Neural progenitor cell (in vitro differentiated cells): ENCODE results near the gene DPP7. TPM values are rescaled to one million over a fixed set of nuclear protein-coding genes. Genes with fewer than 3 reads are reported as not detected.

Experiments used
- DNase-seq: peaks from one replicate; pipeline ENCODE4 v3.0.0-alpha.2; 2016; ENCODE audit warnings: low spot score
- H2AFZ ChIP-seq: fragments of 200-600 bp; sonication (generic); replicated peaks from 2 replicates; pipeline ENCODE4 v1.6.1; 2016; ENCODE audit warnings: antibody characterized with exemption
- H3F3A ChIP-seq: fragments of 200-600 bp; sonication (generic); 2 replicates; pipeline ENCODE4 v1.6.1; 2016; ENCODE audit warnings: antibody characterized with exemption, low read depth
- H3K27ac ChIP-seq: fragments of 200-600 bp; sonication (generic); 2 replicates; pipeline ENCODE4 v1.5.1; 2016; ENCODE audit warnings: mild to moderate bottlenecking
- H3K27me3 ChIP-seq: fragments of 200-600 bp; sonication (generic); 2 replicates; pipeline ENCODE4 v1.6.1; 2016; ENCODE audit warnings: mild to moderate bottlenecking, moderate library complexity
- H3K36me3 ChIP-seq: fragments of 200-600 bp; sonication (generic); 2 replicates; pipeline ENCODE4 v1.5.1; 2016
- H3K4me1 ChIP-seq: fragments of 200-600 bp; sonication (generic); 2 replicates; pipeline ENCODE4 v1.6.1; 2016; ENCODE audit warnings: mixed run types
- H3K4me2 ChIP-seq: fragments of 200-600 bp; sonication (generic); 2 replicates; pipeline ENCODE4 v1.6.1; 2016
- H3K4me3 ChIP-seq: fragments of 200-600 bp; sonication (generic); 2 replicates; pipeline ENCODE4 v1.5.1; 2016
- H3K79me2 ChIP-seq: fragments of 200-600 bp; sonication (generic); 2 replicates; pipeline ENCODE4 v1.6.1; 2016; ENCODE audit warnings: low read depth
- H3K9ac ChIP-seq: fragments of 200-600 bp; sonication (generic); 2 replicates; pipeline ENCODE4 v1.6.1; 2016
- H3K9me3 ChIP-seq: fragments of 200-600 bp; sonication (generic); 2 replicates; pipeline ENCODE4 v1.5.1; 2016; ENCODE audit warnings: low read depth
- H4K20me1 ChIP-seq: fragments of 200-600 bp; sonication (generic); 2 replicates; pipeline ENCODE4 v1.6.1; 2016; ENCODE audit warnings: low read depth
- H3K27ac Mint-ChIP-seq: 3 replicates; pipeline ENCODE4 v1.8.0; 2021; ENCODE audit warnings: mixed read lengths
- H3K27me3 Mint-ChIP-seq: 2 replicates; pipeline ENCODE4 v1.8.0; 2022; ENCODE audit warnings: low read depth, mild to moderate bottlenecking, inconsistent platforms, moderate library complexity, mixed read lengths; ENCODE audit not compliant: insufficient read depth
- H3K36me3 Mint-ChIP-seq: 3 replicates; pipeline ENCODE4 v1.8.0; 2021; ENCODE audit warnings: mixed read lengths
- H3K4me1 Mint-ChIP-seq: 3 replicates; pipeline ENCODE4 v1.8.0; 2021; ENCODE audit warnings: mixed read lengths
- H3K4me3 Mint-ChIP-seq: 3 replicates; pipeline ENCODE4 v1.8.0; 2021; ENCODE audit warnings: mild to moderate bottlenecking, moderate library complexity, mixed read lengths
- H3K9me3 Mint-ChIP-seq: 3 replicates; pipeline ENCODE4 v1.8.0; 2020; ENCODE audit warnings: mixed read lengths
- EZH2 ChIP-seq: fragments of 200-600 bp; sonication (generic); IDR thresholded peaks from 2 replicates; pipeline ENCODE4 v1.6.1; 2017; ENCODE audit warnings: antibody characterized with exemption, mild to moderate bottlenecking, moderate library complexity
- EZH2phosphoT487 ChIP-seq: fragments of 200-600 bp; sonication (generic); IDR thresholded peaks from 2 replicates; pipeline ENCODE4 v1.6.1; 2017; ENCODE audit warnings: antibody characterized with exemption
- total RNA-seq: library from RNA; depleted of rRNA; stranded (reverse); fragments of >200 nt; gene quantifications from 2 replicates; pipeline ENCODE4 v1.2.3, GENCODE V29; 2015; ENCODE audit warnings: low replicate concordance
- TF ChIP-seq, protein P1 (sequence below): fragments of 200-600 bp; sonication (generic); IDR thresholded peaks from 2 replicates; pipeline ENCODE4 v1.5.1; 2017; ENCODE audit warnings: antibody characterized with exemption, mild to moderate bottlenecking

Gene DPP7
- total RNA-seq, 1 donor from 2014 or later, result 2.6 TPM

DNA sequence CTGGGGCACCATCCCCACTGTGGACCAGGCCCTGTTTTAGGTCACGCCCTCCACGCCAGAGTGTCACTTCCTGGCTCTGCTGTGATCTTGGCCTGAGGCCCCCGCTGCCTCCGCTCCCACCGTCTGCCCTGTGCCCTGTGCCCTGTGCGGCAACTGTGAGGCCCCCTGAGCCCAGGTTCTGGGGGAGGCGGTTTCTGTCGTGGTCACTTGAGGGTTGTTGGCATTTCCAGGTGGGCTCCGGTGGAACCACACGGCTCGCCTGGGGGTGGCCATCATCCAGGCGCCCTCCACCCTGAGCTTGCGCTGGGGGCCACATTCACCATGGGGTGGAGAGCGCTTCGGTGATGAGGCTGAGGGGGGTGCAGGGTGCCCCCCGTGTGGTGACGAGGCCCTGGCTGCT is 6.6 kb downstream of the DPP7 start:
- H3K4me1 Mint-ChIP-seq, result no peaks in the 10 kb centered on the region
- H3K27me3 ChIP-seq, result peaks cover 8% of the 10 kb centered on the region

DNA sequence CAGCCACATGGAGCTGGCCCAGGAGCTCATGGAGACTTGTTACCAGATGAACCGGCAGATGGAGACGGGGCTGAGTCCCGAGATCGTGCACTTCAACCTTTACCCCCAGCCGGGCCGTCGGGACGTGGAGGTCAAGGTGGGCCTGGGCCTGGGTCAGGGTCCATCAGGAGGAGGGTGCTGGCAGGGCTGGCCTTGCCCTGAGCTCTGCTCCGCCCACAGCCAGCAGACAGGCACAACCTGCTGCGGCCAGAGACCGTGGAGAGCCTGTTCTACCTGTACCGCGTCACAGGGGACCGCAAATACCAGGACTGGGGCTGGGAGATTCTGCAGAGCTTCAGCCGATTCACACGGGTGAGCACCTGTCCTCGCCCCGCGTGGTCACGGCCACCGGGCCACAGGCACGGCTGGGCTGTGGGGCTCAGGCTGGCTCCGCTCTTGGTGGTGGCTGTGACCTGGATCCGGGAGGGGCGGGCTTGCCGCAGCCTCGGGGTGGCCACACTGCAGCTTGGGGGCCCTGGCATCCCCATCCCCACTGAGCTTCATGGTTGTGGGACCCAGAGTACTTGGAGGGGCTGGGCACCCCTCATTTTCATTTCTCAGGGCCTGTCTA is 7.1 kb downstream of the DPP7 start:
- H3K9me3 ChIP-seq, result no peaks in the 10 kb centered on the region
- no peak overlapping the region for H3K4me2 ChIP-seq
- Mint-ChIP-seq H3K36me3 (peaks cover 4% of the 10 kb centered on the region), H3K27me3 (peaks cover 5% of the 10 kb centered on the region), H3K4me1 (no peaks in the 10 kb centered on the region), H3K4me3 (no peak overlapping the region), H3K27ac (no peak overlapping the region), H3K9me3 (peaks cover 3% of the 10 kb centered on the region)
- DNase-seq, result no peak
- no peaks in the 10 kb centered on the region for H3K4me1 ChIP-seq
- TF ChIP-seq EZH2 (no peak), EZH2phosphoT487 (no peak)
- TF ChIP-seq, protein P1, sequence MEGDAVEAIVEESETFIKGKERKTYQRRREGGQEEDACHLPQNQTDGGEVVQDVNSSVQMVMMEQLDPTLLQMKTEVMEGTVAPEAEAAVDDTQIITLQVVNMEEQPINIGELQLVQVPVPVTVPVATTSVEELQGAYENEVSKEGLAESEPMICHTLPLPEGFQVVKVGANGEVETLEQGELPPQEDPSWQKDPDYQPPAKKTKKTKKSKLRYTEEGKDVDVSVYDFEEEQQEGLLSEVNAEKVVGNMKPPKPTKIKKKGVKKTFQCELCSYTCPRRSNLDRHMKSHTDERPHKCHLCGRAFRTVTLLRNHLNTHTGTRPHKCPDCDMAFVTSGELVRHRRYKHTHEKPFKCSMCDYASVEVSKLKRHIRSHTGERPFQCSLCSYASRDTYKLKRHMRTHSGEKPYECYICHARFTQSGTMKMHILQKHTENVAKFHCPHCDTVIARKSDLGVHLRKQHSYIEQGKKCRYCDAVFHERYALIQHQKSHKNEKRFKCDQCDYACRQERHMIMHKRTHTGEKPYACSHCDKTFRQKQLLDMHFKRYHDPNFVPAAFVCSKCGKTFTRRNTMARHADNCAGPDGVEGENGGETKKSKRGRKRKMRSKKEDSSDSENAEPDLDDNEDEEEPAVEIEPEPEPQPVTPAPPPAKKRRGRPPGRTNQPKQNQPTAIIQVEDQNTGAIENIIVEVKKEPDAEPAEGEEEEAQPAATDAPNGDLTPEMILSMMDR, result no peak
- H3K27me3 ChIP-seq, result peaks cover 3% of the 10 kb centered on the region
- no peaks in the 10 kb centered on the region for H3K36me3 ChIP-seq
- H3K9ac ChIP-seq, result no peak overlapping the region
- H4K20me1 ChIP-seq, result no peaks in the 10 kb centered on the region
- H3K79me2 ChIP-seq, result no peaks in the 10 kb centered on the region
- H3F3A ChIP-seq, result peaks cover 2% of the 10 kb centered on the region
- H3K27ac ChIP-seq, result no peak overlapping the region
- H2AFZ ChIP-seq, result no peak overlapping the region
- H3K4me3 ChIP-seq, result no peak overlapping the region

More for the DNA sequence above, 6.6 kb downstream of the DPP7 start:
- Mint-ChIP-seq H3K9me3 (peaks cover 3% of the 10 kb centered on the region), H3K4me3 (no peak overlapping the region), H3K27ac (no peak overlapping the region), H3K36me3 (peaks cover 4% of the 10 kb centered on the region), H3K27me3 (peaks cover 5% of the 10 kb centered on the region)
- Histone ChIP-seq H3K4me3 (no peak overlapping the region), H3F3A (no peaks in the 10 kb centered on the region), H3K79me2 (no peaks in the 10 kb centered on the region), H3K9me3 (no peaks in the 10 kb centered on the region), H3K36me3 (no peaks in the 10 kb centered on the region), H3K4me1 (no peaks in the 10 kb centered on the region), H4K20me1 (no peaks in the 10 kb centered on the region), H3K4me2 (no peak overlapping the region), H3K9ac (no peak overlapping the region), H2AFZ (no peak overlapping the region), H3K27ac (no peak overlapping the region)
- TF ChIP-seq EZH2 (no peak), EZH2phosphoT487 (no peak)
- TF ChIP-seq, protein P1, result no peak
- DNase-seq, result no peak

DNA sequence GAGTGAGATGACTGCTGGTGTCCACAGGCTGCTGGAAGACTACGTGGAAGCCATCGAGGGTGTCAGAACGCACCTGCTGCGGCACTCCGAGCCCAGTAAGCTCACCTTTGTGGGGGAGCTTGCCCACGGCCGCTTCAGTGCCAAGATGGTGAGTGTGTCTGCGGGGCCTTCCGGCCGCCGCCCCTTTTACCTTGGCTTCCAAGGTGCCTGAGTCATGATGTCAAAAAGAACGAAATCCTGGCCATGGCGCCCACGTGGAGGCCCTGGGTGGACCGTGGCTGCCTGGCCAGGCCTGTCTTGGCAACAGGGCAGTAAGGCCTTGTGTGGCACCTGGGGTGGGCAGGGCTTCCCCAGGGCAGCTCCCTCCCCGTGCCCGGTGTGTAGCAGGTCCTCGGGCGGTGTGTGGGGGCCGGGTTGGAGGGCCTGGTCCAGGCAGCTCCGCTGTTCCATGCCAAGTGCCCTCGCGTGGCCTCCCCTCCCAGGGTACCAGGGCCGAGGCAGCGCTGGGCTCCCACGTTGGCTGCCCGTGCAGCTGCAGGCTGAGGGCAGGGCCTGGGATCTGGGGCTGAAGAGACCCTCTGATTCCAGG is 7.8 kb downstream of the DPP7 start:
- H3K9me3 ChIP-seq, result no peaks in the 10 kb centered on the region
- no peak overlapping the region for H2AFZ ChIP-seq
- no peak overlapping the region for H3K9ac ChIP-seq
- no peak for DNase-seq
- Mint-ChIP-seq H3K36me3 (peaks cover 4% of the 10 kb centered on the region), H3K27ac (no peak overlapping the region), H3K4me1 (no peaks in the 10 kb centered on the region), H3K9me3 (peaks cover 3% of the 10 kb centered on the region), H3K4me3 (no peak overlapping the region), H3K27me3 (peaks cover 5% of the 10 kb centered on the region)
- H3K4me1 ChIP-seq, result no peaks in the 10 kb centered on the region
- H3K4me3 ChIP-seq, result no peak overlapping the region
- no peaks in the 10 kb centered on the region for H3K36me3 ChIP-seq
- no peaks in the 10 kb centered on the region for H3K79me2 ChIP-seq
- no peaks in the 10 kb centered on the region for H4K20me1 ChIP-seq
- H3K27ac ChIP-seq, result no peak overlapping the region
- no peak overlapping the region for H3K4me2 ChIP-seq
- H3F3A ChIP-seq, result peaks cover 8% of the 10 kb centered on the region
- TF ChIP-seq EZH2 (no peak), EZH2phosphoT487 (no peak)
- TF ChIP-seq, protein P1, result no peak
- H3K27me3 ChIP-seq, result no peaks in the 10 kb centered on the region
